Liver (tissue), 9 donors: ENCODE measurements around the gene VAMP4. TPM values are rescaled to one million over a fixed set of nuclear protein-coding genes. Genes with fewer than 3 reads are reported as not detected.

Experiments used
- DNase-seq: peaks from one replicate; pipeline ENCODE4 v3.0.0-alpha.2; 2017; ENCODE audit warnings: low spot score
- H3K27ac ChIP-seq, 2 donors: one replicate each; pipeline ENCODE4 v1.7.0; 2013; ENCODE audit warnings: inconsistent platforms in 2 of 2, low read length in 2 of 2, control low read depth in 1 of 2, low read depth in 1 of 2, mild to moderate bottlenecking in 1 of 2
- H3K27me3 ChIP-seq, 4 donors: one replicate each; pipeline versions ENCODE4 v1.6.1 to v1.7.0; 2013; ENCODE audit warnings: low read length in 3 of 4, inconsistent platforms in 1 of 4, mild to moderate bottlenecking in 1 of 4, moderate library complexity in 1 of 4; ENCODE audit not compliant: control insufficient read depth in 4 of 4, insufficient read depth in 4 of 4
- H3K36me3 ChIP-seq, 4 donors: one replicate each; pipeline versions ENCODE4 v1.6.1 to v1.7.0; 2013; ENCODE audit warnings: low read length in 3 of 4, mild to moderate bottlenecking in 3 of 4, low read depth in 1 of 4, moderate library complexity in 1 of 4; ENCODE audit not compliant: control insufficient read depth in 4 of 4, insufficient read depth in 3 of 4
- H3K4me1 ChIP-seq, 4 donors: one replicate each; pipeline versions ENCODE4 v1.6.1 to v1.7.0; 2013; ENCODE audit warnings: low read length in 3 of 4, mild to moderate bottlenecking in 3 of 4, moderate library complexity in 1 of 4; ENCODE audit not compliant: control insufficient read depth in 4 of 4, insufficient read depth in 4 of 4
- H3K4me3 ChIP-seq, 3 donors: one replicate each; pipeline versions ENCODE4 v1.6.1 to v1.7.0; 2013; ENCODE audit warnings: low read length in 3 of 3, control low read depth in 1 of 3, low read depth in 1 of 3, mild to moderate bottlenecking in 1 of 3
- H3K9ac ChIP-seq, 2 donors: one replicate each; pipeline ENCODE4 v1.7.0; 2013; ENCODE audit warnings: low read length in 2 of 2, mild to moderate bottlenecking in 2 of 2, moderate library complexity in 2 of 2, control low read depth in 1 of 2, low read depth in 1 of 2
- H3K9me3 ChIP-seq, 4 donors: one replicate each; pipeline versions ENCODE4 v1.6.1 to v1.7.0; 2013; ENCODE audit warnings: low read length in 3 of 4; ENCODE audit not compliant: control insufficient read depth in 4 of 4
- CTCF ChIP-seq: fragments of 150-350 bp; IDR thresholded peaks from 2 replicates; pipeline ENCODE4 v1.5.1; 2017; ENCODE audit warnings: improper control_type of control experiment, low read depth, low read length; ENCODE audit not compliant: missing input control
- EGR1 ChIP-seq, 2 donors: IDR thresholded peaks; 2 replicates each; pipeline ENCODE4 v1.6.1; 2016 to 2018; ENCODE audit warnings: antibody characterized with exemption in 2 of 2, low read depth in 2 of 2
- GABPA ChIP-seq, 2 donors: IDR thresholded peaks in 1 of 2; conservative IDR thresholded peaks in 1 of 2; 2 replicates each; pipeline ENCODE4 v1.6.1; 2016; ENCODE audit warnings: antibody characterized with exemption in 2 of 2, mild to moderate bottlenecking in 1 of 2, moderate library complexity in 1 of 2
- HNF4A ChIP-seq, 2 donors: conservative IDR thresholded peaks; 2 replicates each; pipeline ENCODE4 v1.6.1; 2016; ENCODE audit warnings: antibody characterized with exemption in 2 of 2, mild to moderate bottlenecking in 2 of 2
- HNF4G ChIP-seq: IDR thresholded peaks from 2 replicates; pipeline ENCODE4 v1.6.1; 2016; ENCODE audit warnings: antibody characterized with exemption
- JUND ChIP-seq, 2 donors: IDR thresholded peaks; 2 replicates each; pipeline ENCODE4 v1.6.1; 2016; ENCODE audit warnings: antibody characterized with exemption in 2 of 2
- MAX ChIP-seq: IDR thresholded peaks from 2 replicates; pipeline ENCODE4 v1.6.1; 2016; ENCODE audit warnings: antibody characterized with exemption
- NR2F2 ChIP-seq: IDR thresholded peaks from 2 replicates; pipeline ENCODE4 v1.6.1; 2016; ENCODE audit warnings: antibody characterized with exemption
- RAD21 ChIP-seq, 2 donors: IDR thresholded peaks; 2 replicates each; pipeline ENCODE4 v1.6.1; 2016; ENCODE audit warnings: antibody characterized with exemption in 2 of 2, mild to moderate bottlenecking in 2 of 2
- RXRA ChIP-seq, 2 donors: IDR thresholded peaks; 2 replicates each; pipeline ENCODE4 v1.6.1; 2017 to 2018; ENCODE audit warnings: antibody characterized with exemption in 2 of 2, mild to moderate bottlenecking in 1 of 2
- SP1 ChIP-seq: IDR thresholded peaks from 2 replicates; pipeline ENCODE4 v1.6.1; 2018; ENCODE audit warnings: antibody characterized with exemption, mild to moderate bottlenecking
- TAF1 ChIP-seq: conservative IDR thresholded peaks from 2 replicates; pipeline ENCODE4 v1.6.1; 2016; ENCODE audit warnings: antibody characterized with exemption, mild to moderate bottlenecking
- YY1 ChIP-seq: IDR thresholded peaks from 2 replicates; pipeline ENCODE4 v1.6.1; 2016; ENCODE audit warnings: antibody characterized with exemption, mild to moderate bottlenecking
- WGBS: extraction: QIAGEN DNeasy Blood & Tissue Kit; methylation state at CpG from one replicate; pipeline ENCODE4 v1.1.7; 2013; 5-methylcytosine and 5-hydroxymethylcytosine counted together
- polyA plus RNA-seq, 2 donors: library from polyadenylated mRNA; stranded (reverse) in 1 of 2; unstranded in 1 of 2; fragments of 200-250 nt in 1 of 2; fragments of >200 nt in 1 of 2; fragmentation: Nextera tagmentation in 1 of 2; extraction: Ambion mirVana in 1 of 2; gene quantifications; one replicate each; pipeline versions ENCODE4 v1.2.1 to v1.2.3, GENCODE V29; 2013 to 2015
- total RNA-seq, 2 donors: library from RNA; depleted of rRNA; stranded (reverse); fragments of >200 nt; gene quantifications; one replicate each; pipeline ENCODE4 v1.2.3, GENCODE V29; 2014
- TF ChIP-seq, protein P1 (sequence below): IDR thresholded peaks from 2 replicates; pipeline ENCODE4 v1.6.1; 2016; ENCODE audit warnings: antibody characterized with exemption
- TF ChIP-seq, protein P2 (sequence below): IDR thresholded peaks from 2 replicates; pipeline ENCODE4 v1.6.1; 2016; ENCODE audit warnings: antibody characterized with exemption
- TF ChIP-seq, protein P3 (sequence below): IDR thresholded peaks from 2 replicates; pipeline ENCODE4 v1.6.1; 2016; ENCODE audit warnings: antibody characterized with exemption, mild to moderate bottlenecking
- donor health status: healthy.
- donor health status: healthy.
- donor health status: healthy.
- donor health status: healthy.
- donor health status: healthy.

Gene VAMP4
- total and polyA plus RNA-seq, 4 donors, result 4.0 to 6.1 (median 4.8) TPM

DNA sequence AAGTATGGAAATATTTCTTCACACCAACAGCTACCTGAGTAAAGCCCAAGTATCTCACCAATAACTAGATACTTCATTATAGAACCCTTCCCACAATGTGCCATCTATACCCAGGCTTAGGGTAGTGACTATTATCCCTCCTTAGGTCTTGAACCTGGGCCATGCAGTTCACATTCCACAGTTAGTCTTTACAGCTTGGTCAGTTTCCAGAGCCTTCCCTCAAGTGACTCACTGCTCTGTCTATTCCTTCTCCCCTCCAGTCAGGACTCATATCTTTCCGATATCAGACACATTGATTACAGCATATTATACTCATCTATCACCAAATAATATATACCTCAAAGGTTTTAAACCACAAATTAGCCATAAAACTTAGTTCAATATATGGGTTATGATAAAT is 23.6 kb downstream of the VAMP4 start:
- Histone ChIP-seq H3K27me3 (no peaks in the 10 kb centered on the region), H3K4me3 (no peak overlapping the region), H3K27ac (no peak overlapping the region), H3K36me3 (peaks cover 1 to 7% (median 5%) of the 10 kb centered on the region in 4 donors), H3K9me3 (no peaks in the 10 kb centered on the region), H3K4me1 (no peaks in the 10 kb centered on the region), H3K9ac (no peak overlapping the region)
- TF ChIP-seq GABPA (IDR thresholded peaks at IDR 0.05 in 1 of 2, conservative IDR thresholded peaks at IDR 0.05 in 1 of 2), result no peak
- TF ChIP-seq TAF1, result no peak
- no peak for TF ChIP-seq CTCF
- no peak for TF ChIP-seq SP1
- TF ChIP-seq HNF4G, result no peak
- TF ChIP-seq, protein P1, sequence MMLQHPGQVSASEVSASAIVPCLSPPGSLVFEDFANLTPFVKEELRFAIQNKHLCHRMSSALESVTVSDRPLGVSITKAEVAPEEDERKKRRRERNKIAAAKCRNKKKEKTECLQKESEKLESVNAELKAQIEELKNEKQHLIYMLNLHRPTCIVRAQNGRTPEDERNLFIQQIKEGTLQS, result no peak
- no peak for TF ChIP-seq EGR1 (IDR thresholded peaks at IDR 0.05; ENCODE audit: low read depth in 2 of 2)
- no peak for TF ChIP-seq RAD21 (IDR thresholded peaks at IDR 0.05)
- no peak for TF ChIP-seq YY1
- 100% methylated on average over 1 of the region's 1 CpG for whole genome bisulfite sequencing
- DNase-seq, result no peak

- H3K9me3 ChIP-seq, result no peaks in the 10 kb centered on the region
- H3K9ac ChIP-seq, result no peak overlapping the region
- 88% methylated on average over 2 of the region's 2 CpGs for WGBS
- no peaks in the 10 kb centered on the region for H3K4me1 ChIP-seq
- H3K4me3 ChIP-seq, result no peak overlapping the region
- H3K27me3 ChIP-seq, result no peaks in the 10 kb centered on the region
- TF ChIP-seq, protein P2, sequence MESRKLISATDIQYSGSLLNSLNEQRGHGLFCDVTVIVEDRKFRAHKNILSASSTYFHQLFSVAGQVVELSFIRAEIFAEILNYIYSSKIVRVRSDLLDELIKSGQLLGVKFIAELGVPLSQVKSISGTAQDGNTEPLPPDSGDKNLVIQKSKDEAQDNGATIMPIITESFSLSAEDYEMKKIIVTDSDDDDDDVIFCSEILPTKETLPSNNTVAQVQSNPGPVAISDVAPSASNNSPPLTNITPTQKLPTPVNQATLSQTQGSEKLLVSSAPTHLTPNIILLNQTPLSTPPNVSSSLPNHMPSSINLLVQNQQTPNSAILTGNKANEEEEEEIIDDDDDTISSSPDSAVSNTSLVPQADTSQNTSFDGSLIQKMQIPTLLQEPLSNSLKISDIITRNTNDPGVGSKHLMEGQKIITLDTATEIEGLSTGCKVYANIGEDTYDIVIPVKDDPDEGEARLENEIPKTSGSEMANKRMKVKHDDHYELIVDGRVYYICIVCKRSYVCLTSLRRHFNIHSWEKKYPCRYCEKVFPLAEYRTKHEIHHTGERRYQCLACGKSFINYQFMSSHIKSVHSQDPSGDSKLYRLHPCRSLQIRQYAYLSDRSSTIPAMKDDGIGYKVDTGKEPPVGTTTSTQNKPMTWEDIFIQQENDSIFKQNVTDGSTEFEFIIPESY, result no peak
- TF ChIP-seq, protein P3, sequence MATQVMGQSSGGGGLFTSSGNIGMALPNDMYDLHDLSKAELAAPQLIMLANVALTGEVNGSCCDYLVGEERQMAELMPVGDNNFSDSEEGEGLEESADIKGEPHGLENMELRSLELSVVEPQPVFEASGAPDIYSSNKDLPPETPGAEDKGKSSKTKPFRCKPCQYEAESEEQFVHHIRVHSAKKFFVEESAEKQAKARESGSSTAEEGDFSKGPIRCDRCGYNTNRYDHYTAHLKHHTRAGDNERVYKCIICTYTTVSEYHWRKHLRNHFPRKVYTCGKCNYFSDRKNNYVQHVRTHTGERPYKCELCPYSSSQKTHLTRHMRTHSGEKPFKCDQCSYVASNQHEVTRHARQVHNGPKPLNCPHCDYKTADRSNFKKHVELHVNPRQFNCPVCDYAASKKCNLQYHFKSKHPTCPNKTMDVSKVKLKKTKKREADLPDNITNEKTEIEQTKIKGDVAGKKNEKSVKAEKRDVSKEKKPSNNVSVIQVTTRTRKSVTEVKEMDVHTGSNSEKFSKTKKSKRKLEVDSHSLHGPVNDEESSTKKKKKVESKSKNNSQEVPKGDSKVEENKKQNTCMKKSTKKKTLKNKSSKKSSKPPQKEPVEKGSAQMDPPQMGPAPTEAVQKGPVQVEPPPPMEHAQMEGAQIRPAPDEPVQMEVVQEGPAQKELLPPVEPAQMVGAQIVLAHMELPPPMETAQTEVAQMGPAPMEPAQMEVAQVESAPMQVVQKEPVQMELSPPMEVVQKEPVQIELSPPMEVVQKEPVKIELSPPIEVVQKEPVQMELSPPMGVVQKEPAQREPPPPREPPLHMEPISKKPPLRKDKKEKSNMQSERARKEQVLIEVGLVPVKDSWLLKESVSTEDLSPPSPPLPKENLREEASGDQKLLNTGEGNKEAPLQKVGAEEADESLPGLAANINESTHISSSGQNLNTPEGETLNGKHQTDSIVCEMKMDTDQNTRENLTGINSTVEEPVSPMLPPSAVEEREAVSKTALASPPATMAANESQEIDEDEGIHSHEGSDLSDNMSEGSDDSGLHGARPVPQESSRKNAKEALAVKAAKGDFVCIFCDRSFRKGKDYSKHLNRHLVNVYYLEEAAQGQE, result no peak
- TF ChIP-seq MAX (no peak), HNF4G (no peak), NR2F2 (no peak), RXRA (IDR thresholded peaks at IDR 0.05) (no peak), HNF4A (conservative IDR thresholded peaks at IDR 0.05) (no peak), YY1 (no peak), JUND (IDR thresholded peaks at IDR 0.05) (no peak), CTCF (no peak)
- DNase-seq, result no peak
- H3K27ac ChIP-seq, result no peak overlapping the region
- H3K36me3 ChIP-seq, result peaks cover 1 to 7% (median 5%) of the 10 kb centered on the region in 4 donors
Observed at GRCh38 chr1:171717062-171717718, 24.7 kb downstream of the VAMP4 start.
